Lung (tissue), 12 donors: ENCODE results near the gene DEPDC5. TPM values are rescaled to one million over a fixed set of nuclear protein-coding genes. Genes with fewer than 3 reads are reported as not detected.

Experiments used
- ATAC-seq: fragments of 200-7000 bp; cut with Tn5 transposase; one replicate; pipeline ENCODE4 v1.9.1; 2020; ENCODE audit warnings: moderate number of reproducible peaks; ENCODE audit not compliant: insufficient read depth, low FRiP score
- DNase-seq, 3 donors: peaks; one replicate each; pipeline ENCODE4 v3.0.0-alpha.2; 2013 to 2017
- H3K27ac ChIP-seq, 2 donors: one replicate each; pipeline ENCODE4 v1.5.1; 2013; ENCODE audit warnings: mild to moderate bottlenecking in 2 of 2, moderate library complexity in 2 of 2, control low read depth in 1 of 2, inconsistent platforms in 1 of 2, low read depth in 1 of 2, low read length in 1 of 2
- H3K27me3 ChIP-seq, 3 donors: one replicate each; pipeline ENCODE4 v1.5.1; 2013; ENCODE audit warnings: low read length in 2 of 3; ENCODE audit not compliant: control insufficient read depth in 3 of 3, insufficient read depth in 3 of 3
- H3K36me3 ChIP-seq, 4 donors: one replicate each; pipeline ENCODE4 v1.5.1; 2013; ENCODE audit warnings: low read length in 4 of 4, mild to moderate bottlenecking in 1 of 4, moderate library complexity in 1 of 4; ENCODE audit not compliant: control insufficient read depth in 4 of 4, insufficient read depth in 4 of 4
- H3K4me1 ChIP-seq, 5 donors: one replicate each; pipeline ENCODE4 v1.5.1; 2013; ENCODE audit warnings: low read length in 5 of 5, mild to moderate bottlenecking in 2 of 5, moderate library complexity in 1 of 5; ENCODE audit not compliant: control insufficient read depth in 5 of 5, insufficient read depth in 5 of 5
- H3K4me3 ChIP-seq: one replicate; pipeline ENCODE4 v1.5.1; 2013; ENCODE audit warnings: mild to moderate bottlenecking, control low read depth, moderate library complexity
- H3K9ac ChIP-seq, 2 donors: one replicate each; pipeline ENCODE4 v1.5.1; 2013; ENCODE audit warnings: low read length in 2 of 2, control low read depth in 1 of 2; ENCODE audit not compliant: insufficient read depth in 1 of 2
- H3K9me3 ChIP-seq, 4 donors: one replicate each; pipeline ENCODE4 v1.5.1; 2013; ENCODE audit warnings: low read length in 3 of 4, mild to moderate bottlenecking in 1 of 4, moderate library complexity in 1 of 4; ENCODE audit not compliant: control insufficient read depth in 4 of 4, insufficient read depth in 3 of 4
- CTCF ChIP-seq: IDR thresholded peaks from 2 replicates; pipeline ENCODE4 v1.5.1; 2012; ENCODE audit warnings: mild to moderate bottlenecking; ENCODE audit errors: control extremely low read depth, extremely low read depth
- WGBS, 2 donors: extraction: QIAGEN DNeasy Blood & Tissue Kit; methylation state at CpG; one replicate each; pipeline ENCODE4 v1.1.7; 2013; 5-methylcytosine and 5-hydroxymethylcytosine counted together
- polyA plus RNA-seq, 2 donors: library from polyadenylated mRNA; stranded (reverse); fragments of 200-250 nt; gene quantifications; one replicate each; pipeline ENCODE4 v1.2.1, GENCODE V29; 2013
- total RNA-seq, 2 donors: library from RNA; depleted of rRNA in 1 of 2; stranded (reverse); fragments of >200 nt in 1 of 2; gene quantifications; one replicate each; pipeline ENCODE4 v1.2.1, GENCODE V29; 2014 to 2021
- donor health status: control.
- donor health status: control.
- donor health status: Bipolar disorder and iron deficiency.
- donor health status: healthy.
- donor health status: DM: yes; HTN: yes; CAD: no.

Gene DEPDC5
- total and polyA plus RNA-seq, 4 donors, result 6.6 to 29.0 (median 16.3) TPM

DNA sequence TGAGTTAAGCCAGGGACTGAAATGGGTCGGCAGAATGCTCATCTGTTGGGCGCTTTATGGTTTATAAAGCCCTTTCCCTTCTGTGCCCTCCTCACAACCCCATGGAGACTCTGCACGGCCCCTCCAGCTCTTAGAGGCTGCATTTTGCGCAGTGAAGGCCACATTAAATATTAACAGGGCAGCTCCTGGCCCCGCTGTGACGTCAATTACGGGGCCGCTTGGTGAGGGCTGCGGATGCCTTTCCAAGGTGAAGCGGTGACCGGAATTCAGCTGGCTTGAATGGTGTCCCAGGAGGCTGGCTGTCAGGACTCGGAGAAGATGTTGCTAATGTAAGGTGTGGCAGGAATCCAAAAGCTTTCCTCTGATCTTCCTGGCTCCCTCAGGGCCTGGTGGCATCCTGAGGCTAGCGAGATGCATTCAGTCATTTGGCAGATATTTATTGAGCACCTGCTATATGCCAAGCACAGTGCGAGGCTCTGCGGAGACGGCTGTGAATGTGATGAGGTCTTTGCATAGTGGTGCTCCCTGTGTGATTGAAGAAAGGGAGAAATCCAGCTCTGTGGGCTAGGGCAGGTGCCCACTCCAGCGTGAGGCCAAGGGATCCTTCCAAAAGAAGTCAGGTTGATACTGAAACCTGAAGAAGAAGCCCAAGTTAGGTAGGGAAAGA is 180.1 kb downstream of the DEPDC5 start:
- no peak for DNase-seq
- Histone ChIP-seq H3K36me3 (no peaks in the 10 kb centered on the region), H3K4me3 (no peak overlapping the region), H3K4me1 (peaks cover 0 to 8% (median 6%) of the 10 kb centered on the region in 5 donors), H3K27ac (no peak overlapping the region), H3K27me3 (no peaks in the 10 kb centered on the region), H3K9ac (no peak overlapping the region), H3K9me3 (no peaks in the 10 kb centered on the region)
- TF ChIP-seq CTCF, result no peak
- ATAC-seq, result no peak
- 92 to 97% methylated on average over 17 of the region's 17 CpGs for WGBS, 2 donors

DNA sequence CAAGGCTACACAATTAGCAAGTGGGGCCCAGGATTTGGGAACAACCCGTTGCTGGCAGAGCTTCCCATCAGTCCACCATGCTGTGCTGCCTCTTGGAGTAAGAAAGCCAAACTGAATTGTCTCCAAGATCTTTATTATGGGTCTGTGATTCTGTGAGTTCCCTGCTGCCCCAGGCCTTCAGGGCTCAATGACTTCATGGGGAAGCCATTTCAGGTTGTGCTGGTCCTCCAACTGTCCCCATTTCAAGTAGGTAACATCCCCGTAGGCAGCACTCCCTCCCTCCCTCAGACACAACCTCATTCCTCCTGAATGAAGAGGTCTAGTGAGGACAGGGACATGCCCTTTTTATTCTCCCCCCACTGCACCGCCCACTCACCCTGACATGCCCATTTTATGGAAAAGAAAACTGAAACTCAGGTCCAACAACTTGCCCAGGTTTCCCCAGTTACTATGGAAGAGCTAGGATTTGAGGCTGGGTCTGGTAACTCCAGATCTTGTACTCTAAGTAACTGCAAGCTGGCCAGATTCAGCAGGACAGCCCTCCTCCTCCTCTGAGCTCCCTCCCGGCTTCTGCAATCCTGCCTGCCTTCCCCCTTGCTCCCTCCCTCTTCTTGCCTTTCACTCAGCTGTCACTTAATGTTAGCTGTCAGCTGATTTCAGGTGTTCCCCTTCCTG is 182.3 kb downstream of the DEPDC5 start:
- Histone ChIP-seq H3K27me3 (no peaks in the 10 kb centered on the region), H3K27ac (no peak overlapping the region), H3K4me1 (peaks cover 0 to 2% (median 0%) of the 10 kb centered on the region in 5 donors), H3K9ac (no peak overlapping the region), H3K36me3 (no peaks in the 10 kb centered on the region), H3K4me3 (no peak overlapping the region), H3K9me3 (no peaks in the 10 kb centered on the region)
- ATAC-seq, result no peak
- 67 to 68% methylated on average over 4 of the region's 4 CpGs for WGBS, 2 donors
- no peak for TF ChIP-seq CTCF
- no peak for DNase-seq

GRCh38 chr22:31937341-31937740 is 183.5 kb downstream of the DEPDC5 start:
- TF ChIP-seq CTCF, result no peak
- no peak for DNase-seq
- no peak for ATAC-seq
- Histone ChIP-seq H3K36me3 (no peaks in the 10 kb centered on the region), H3K4me3 (no peak overlapping the region), H3K27me3 (no peaks in the 10 kb centered on the region), H3K9ac (no peak overlapping the region), H3K4me1 (peaks cover 0 to 2% (median 0%) of the 10 kb centered on the region in 5 donors), H3K27ac (no peak overlapping the region), H3K9me3 (no peaks in the 10 kb centered on the region)
- WGBS, 2 donors, result 78 to 85% methylated on average over 3 of the region's 3 CpGs
